ENCODE results near the gene NTM.

NTM gene

GRCh38 chr11:131689049-131689925, 318.9 kb downstream of the NTM start:
- H3K4me3 ChIP-seq (ENCODE audit: low read depth, low read length) = no peak overlapping the region
- TF ChIP-seq CTCF (IDR thresholded peaks at IDR 0.05; ENCODE audit: low read depth, low read length) = no peak
- in situ Hi-C loops (cut with HindIII; ENCODE audit: low sequenced_read_pairs) = no loop called here
- DNase-seq (ENCODE audit: low read depth, low spot score) = no peak

- no peak for TF ChIP-seq CTCF (IDR thresholded peaks at IDR 0.05; ENCODE audit: low read depth, low read length)
- no peak for DNase-seq (ENCODE audit: low read depth, low spot score)
- H3K4me3 ChIP-seq (ENCODE audit: low read depth, low read length) = no peak overlapping the region
- in situ Hi-C loops (cut with HindIII; ENCODE audit: low sequenced_read_pairs) = no loop called here
These were observed 319.9 kb downstream of the NTM start for GRCh38 chr11:131690362-131690761.

GRCh38 chr11:131690776-131691175, 320.4 kb downstream of the NTM start:
- no peak for TF ChIP-seq CTCF (IDR thresholded peaks at IDR 0.05; ENCODE audit: low read depth, low read length)
- no peak for DNase-seq (ENCODE audit: low read depth, low spot score)
- in situ Hi-C loops (cut with HindIII; ENCODE audit: low sequenced_read_pairs) = no loop called here
- H3K4me3 ChIP-seq (ENCODE audit: low read depth, low read length) = no peak overlapping the region

GRCh38 chr11:131691181-131692041, 321.0 kb downstream of the NTM start:
- H3K4me3 ChIP-seq (ENCODE audit: low read depth, low read length) = no peak overlapping the region
- no peak for DNase-seq (ENCODE audit: low read depth, low spot score)
- peak; percentile 70 for TF ChIP-seq CTCF (IDR thresholded peaks at IDR 0.05; ENCODE audit: low read depth, low read length)
- in situ Hi-C loops (cut with HindIII; ENCODE audit: low sequenced_read_pairs) = no loop called here

- H3K4me3 ChIP-seq (ENCODE audit: low read depth, low read length) = no peak overlapping the region
- DNase-seq (ENCODE audit: low read depth, low spot score) = no peak
- no peak for TF ChIP-seq CTCF (IDR thresholded peaks at IDR 0.05; ENCODE audit: low read depth, low read length)
- in situ Hi-C loops (cut with HindIII; ENCODE audit: low sequenced_read_pairs) = no loop called here
These were observed 321.7 kb downstream of the NTM start for GRCh38 chr11:131692151-131692550.

GRCh38 chr11:131692961-131693360, 322.5 kb downstream of the NTM start:
- no peak for DNase-seq (ENCODE audit: low read depth, low spot score)
- TF ChIP-seq CTCF (IDR thresholded peaks at IDR 0.05; ENCODE audit: low read depth, low read length) = no peak
- in situ Hi-C loops (cut with HindIII; ENCODE audit: low sequenced_read_pairs) = no loop called here
- H3K4me3 ChIP-seq (ENCODE audit: low read depth, low read length) = no peak overlapping the region

Measured in astrocyte of the spinal cord (primary cell).